GM12878 (cell line): ENCODE results near the gene LVRN. TPM values are rescaled to one million over a fixed set of nuclear protein-coding genes. Genes with fewer than 3 reads are reported as not detected.

Source experiments
- CBFB ChIP-seq: IDR thresholded peaks from 2 replicates; pipeline ENCODE4 v1.6.1; 2016; ENCODE audit warnings: antibody characterized with exemption, low read depth
- EGR1 ChIP-seq, 2 experiments: IDR thresholded peaks; 1 replicate in 1 of 2; 2 replicates in 1 of 2; pipeline ENCODE4 v1.6.1; 2011 to 2012; ENCODE audit warnings: low read depth in 2 of 2, low read length in 2 of 2, borderline replicate concordance in 1 of 2, mild to moderate bottlenecking in 1 of 2, moderate library complexity in 1 of 2
- FOXK2 ChIP-seq: fragments of 450-650 bp; IDR thresholded peaks from 2 replicates; pipeline ENCODE4 v1.6.1; 2017; ENCODE audit warnings: mild to moderate bottlenecking, moderate library complexity
- FOXM1 ChIP-seq: IDR thresholded peaks from 2 replicates; pipeline ENCODE4 v1.6.1; 2012; ENCODE audit warnings: low read depth, mild to moderate bottlenecking, inconsistent platforms, low read length, moderate library complexity
- IKZF1 ChIP-seq: fragments of 450-650 bp; conservative IDR thresholded peaks from 2 replicates; pipeline ENCODE4 v1.6.1; 2017; ENCODE audit warnings: antibody characterized with exemption, mild to moderate bottlenecking
- IRF5 ChIP-seq: fragments of 450-650 bp; IDR thresholded peaks from 2 replicates; pipeline ENCODE4 v1.6.1; 2017; ENCODE audit warnings: borderline replicate concordance
- JUND ChIP-seq: IDR thresholded peaks from 2 replicates; pipeline ENCODE4 v1.6.1; 2012; ENCODE audit warnings: low read depth, mild to moderate bottlenecking, low read length, improper control_type of control experiment, moderate library complexity
- KAT2A ChIP-seq: conservative IDR thresholded peaks from 2 replicates; pipeline ENCODE4 v1.6.1; 2011; ENCODE audit warnings: low read depth, low read length; ENCODE audit not compliant: control insufficient read depth
- MEF2A ChIP-seq: IDR thresholded peaks from 2 replicates; pipeline ENCODE4 v1.6.1; 2011; ENCODE audit warnings: low read depth, mild to moderate bottlenecking, low read length, moderate library complexity; ENCODE audit not compliant: insufficient read depth
- NBN ChIP-seq: fragments of 450-650 bp; IDR thresholded peaks from 2 replicates; pipeline ENCODE4 v1.6.1; 2016
- PAX8 ChIP-seq: fragments of 450-650 bp; IDR thresholded peaks from 2 replicates; pipeline ENCODE4 v1.6.1; 2017; ENCODE audit warnings: mild to moderate bottlenecking, moderate library complexity
- POLR2AphosphoS5 ChIP-seq: IDR thresholded peaks from 2 replicates; pipeline ENCODE4 v1.6.1; 2011; ENCODE audit warnings: mild to moderate bottlenecking, low read length, inconsistent platforms
- RB1 ChIP-seq: fragments of 450-650 bp; formaldehyde crosslinking; IDR thresholded peaks from 2 replicates; pipeline ENCODE4 v1.6.1; 2017; ENCODE audit warnings: mild to moderate bottlenecking, borderline replicate concordance
- SUZ12 ChIP-seq: fragments of 200-600 bp; sonication (generic); IDR thresholded peaks from one replicate; pipeline ENCODE4 v1.6.1; 2018; ENCODE audit warnings: antibody characterized with exemption, mild to moderate bottlenecking; ENCODE audit not compliant: unreplicated experiment
- ZNF217 ChIP-seq: fragments of 450-650 bp; IDR thresholded peaks from 2 replicates; pipeline ENCODE4 v1.6.1; 2017; ENCODE audit warnings: antibody characterized with exemption, mild to moderate bottlenecking
- polyA plus RNA-seq, 11 experiments: library from polyadenylated mRNA; depleted of rRNA in 4 of 11; unstranded in 6 of 11; stranded (reverse) in 5 of 11; fragments of >200 nt; fragmentation: Nextera tagmentation in 4 of 11; fragmentation: Illumina TruSeq in 1 of 11; extraction: Ambion mirVana in 4 of 11; extraction: Trizol in 1 of 11; gene quantifications; 1 replicate in 1 of 11; 2 replicates in 10 of 11; pipeline versions ENCODE4 v1.2.1 to v1.2.3, GENCODE V29; 2011 to 2016; ENCODE audit warnings: inconsistent platforms in 2 of 11, missing spikeins in 2 of 11, low read depth in 1 of 11
- total RNA-seq, 4 experiments: library from RNA; depleted of rRNA in 3 of 4; stranded (reverse); fragments of >200 nt in 3 of 4; fragmentation: Illumina TruSeq in 1 of 4; extraction: Trizol in 1 of 4; gene quantifications; 2 replicates each; pipeline versions ENCODE4 v1.2.1 to v1.2.3, GENCODE V29; 2013 to 2021
- TF ChIP-seq, protein P1 (sequence below): IDR thresholded peaks from 2 replicates; pipeline ENCODE4 v1.6.1; 2012; ENCODE audit warnings: improper control_type of control experiment, low read depth, low read length; ENCODE audit not compliant: insufficient replicate concordance
- TF ChIP-seq, protein P2 (sequence below): IDR thresholded peaks from 2 replicates; pipeline ENCODE4 v1.6.1; 2012; ENCODE audit warnings: mild to moderate bottlenecking, low read depth, low read length
- TF ChIP-seq, protein P3 (sequence below): IDR thresholded peaks from 2 replicates; pipeline ENCODE4 v1.6.1; 2012; ENCODE audit warnings: low read depth, low read length, improper control_type of control experiment

The LVRN gene
- total and polyA plus RNA-seq, 10 of the 15 experiments (the other 5 are each of a cell fraction or from before 2014, with no cell fraction given): 0.04 to 0.87 (median 0.11) TPM; not detected in 4

- TF ChIP-seq MEF2A (0 out of 2 replicates have a peak, but pooled peaks have one; percentile 37), FOXM1 (peak; percentile 49; the same call in 1 of the 2 replicates), RB1 (no peak), IRF5 (no peak), FOXK2 (no peak), SUZ12 (no peak), NBN (peak; percentile 73), EGR1 (IDR thresholded peaks at IDR 0.05; ENCODE audit: borderline replicate concordance in 1 of 2, low read depth in 2 of 2, low read length in 2 of 2) (peak in 1 of 2 experiments; percentile 21; a peak in 1 of 3 replicates), PAX8 (0 out of 2 replicates have a peak, but pooled peaks have one; percentile 4), IKZF1 (peak; percentile 84), JUND (peak; percentile 12; the same call in 1 of the 2 replicates), POLR2AphosphoS5 (no peak), ZNF217 (no peak), KAT2A (no peak), CBFB (no peak)
- TF ChIP-seq, protein P1, sequence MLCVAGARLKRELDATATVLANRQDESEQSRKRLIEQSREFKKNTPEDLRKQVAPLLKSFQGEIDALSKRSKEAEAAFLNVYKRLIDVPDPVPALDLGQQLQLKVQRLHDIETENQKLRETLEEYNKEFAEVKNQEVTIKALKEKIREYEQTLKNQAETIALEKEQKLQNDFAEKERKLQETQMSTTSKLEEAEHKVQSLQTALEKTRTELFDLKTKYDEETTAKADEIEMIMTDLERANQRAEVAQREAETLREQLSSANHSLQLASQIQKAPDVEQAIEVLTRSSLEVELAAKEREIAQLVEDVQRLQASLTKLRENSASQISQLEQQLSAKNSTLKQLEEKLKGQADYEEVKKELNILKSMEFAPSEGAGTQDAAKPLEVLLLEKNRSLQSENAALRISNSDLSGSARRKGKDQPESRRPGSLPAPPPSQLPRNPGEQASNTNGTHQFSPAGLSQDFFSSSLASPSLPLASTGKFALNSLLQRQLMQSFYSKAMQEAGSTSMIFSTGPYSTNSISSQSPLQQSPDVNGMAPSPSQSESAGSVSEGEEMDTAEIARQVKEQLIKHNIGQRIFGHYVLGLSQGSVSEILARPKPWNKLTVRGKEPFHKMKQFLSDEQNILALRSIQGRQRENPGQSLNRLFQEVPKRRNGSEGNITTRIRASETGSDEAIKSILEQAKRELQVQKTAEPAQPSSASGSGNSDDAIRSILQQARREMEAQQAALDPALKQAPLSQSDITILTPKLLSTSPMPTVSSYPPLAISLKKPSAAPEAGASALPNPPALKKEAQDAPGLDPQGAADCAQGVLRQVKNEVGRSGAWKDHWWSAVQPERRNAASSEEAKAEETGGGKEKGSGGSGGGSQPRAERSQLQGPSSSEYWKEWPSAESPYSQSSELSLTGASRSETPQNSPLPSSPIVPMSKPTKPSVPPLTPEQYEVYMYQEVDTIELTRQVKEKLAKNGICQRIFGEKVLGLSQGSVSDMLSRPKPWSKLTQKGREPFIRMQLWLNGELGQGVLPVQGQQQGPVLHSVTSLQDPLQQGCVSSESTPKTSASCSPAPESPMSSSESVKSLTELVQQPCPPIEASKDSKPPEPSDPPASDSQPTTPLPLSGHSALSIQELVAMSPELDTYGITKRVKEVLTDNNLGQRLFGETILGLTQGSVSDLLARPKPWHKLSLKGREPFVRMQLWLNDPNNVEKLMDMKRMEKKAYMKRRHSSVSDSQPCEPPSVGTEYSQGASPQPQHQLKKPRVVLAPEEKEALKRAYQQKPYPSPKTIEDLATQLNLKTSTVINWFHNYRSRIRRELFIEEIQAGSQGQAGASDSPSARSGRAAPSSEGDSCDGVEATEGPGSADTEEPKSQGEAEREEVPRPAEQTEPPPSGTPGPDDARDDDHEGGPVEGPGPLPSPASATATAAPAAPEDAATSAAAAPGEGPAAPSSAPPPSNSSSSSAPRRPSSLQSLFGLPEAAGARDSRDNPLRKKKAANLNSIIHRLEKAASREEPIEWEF: no peak
- TF ChIP-seq, protein P2, sequence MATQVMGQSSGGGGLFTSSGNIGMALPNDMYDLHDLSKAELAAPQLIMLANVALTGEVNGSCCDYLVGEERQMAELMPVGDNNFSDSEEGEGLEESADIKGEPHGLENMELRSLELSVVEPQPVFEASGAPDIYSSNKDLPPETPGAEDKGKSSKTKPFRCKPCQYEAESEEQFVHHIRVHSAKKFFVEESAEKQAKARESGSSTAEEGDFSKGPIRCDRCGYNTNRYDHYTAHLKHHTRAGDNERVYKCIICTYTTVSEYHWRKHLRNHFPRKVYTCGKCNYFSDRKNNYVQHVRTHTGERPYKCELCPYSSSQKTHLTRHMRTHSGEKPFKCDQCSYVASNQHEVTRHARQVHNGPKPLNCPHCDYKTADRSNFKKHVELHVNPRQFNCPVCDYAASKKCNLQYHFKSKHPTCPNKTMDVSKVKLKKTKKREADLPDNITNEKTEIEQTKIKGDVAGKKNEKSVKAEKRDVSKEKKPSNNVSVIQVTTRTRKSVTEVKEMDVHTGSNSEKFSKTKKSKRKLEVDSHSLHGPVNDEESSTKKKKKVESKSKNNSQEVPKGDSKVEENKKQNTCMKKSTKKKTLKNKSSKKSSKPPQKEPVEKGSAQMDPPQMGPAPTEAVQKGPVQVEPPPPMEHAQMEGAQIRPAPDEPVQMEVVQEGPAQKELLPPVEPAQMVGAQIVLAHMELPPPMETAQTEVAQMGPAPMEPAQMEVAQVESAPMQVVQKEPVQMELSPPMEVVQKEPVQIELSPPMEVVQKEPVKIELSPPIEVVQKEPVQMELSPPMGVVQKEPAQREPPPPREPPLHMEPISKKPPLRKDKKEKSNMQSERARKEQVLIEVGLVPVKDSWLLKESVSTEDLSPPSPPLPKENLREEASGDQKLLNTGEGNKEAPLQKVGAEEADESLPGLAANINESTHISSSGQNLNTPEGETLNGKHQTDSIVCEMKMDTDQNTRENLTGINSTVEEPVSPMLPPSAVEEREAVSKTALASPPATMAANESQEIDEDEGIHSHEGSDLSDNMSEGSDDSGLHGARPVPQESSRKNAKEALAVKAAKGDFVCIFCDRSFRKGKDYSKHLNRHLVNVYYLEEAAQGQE: no peak
- TF ChIP-seq, protein P3, sequence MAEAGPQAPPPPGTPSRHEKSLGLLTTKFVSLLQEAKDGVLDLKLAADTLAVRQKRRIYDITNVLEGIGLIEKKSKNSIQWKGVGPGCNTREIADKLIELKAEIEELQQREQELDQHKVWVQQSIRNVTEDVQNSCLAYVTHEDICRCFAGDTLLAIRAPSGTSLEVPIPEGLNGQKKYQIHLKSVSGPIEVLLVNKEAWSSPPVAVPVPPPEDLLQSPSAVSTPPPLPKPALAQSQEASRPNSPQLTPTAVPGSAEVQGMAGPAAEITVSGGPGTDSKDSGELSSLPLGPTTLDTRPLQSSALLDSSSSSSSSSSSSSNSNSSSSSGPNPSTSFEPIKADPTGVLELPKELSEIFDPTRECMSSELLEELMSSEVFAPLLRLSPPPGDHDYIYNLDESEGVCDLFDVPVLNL: no peak
Observed at GRCh38 chr5:116076496-116076895, 114.2 kb downstream of the LVRN start (continued).
